Keratinocyte (primary cell): Measurements from ENCODE around the gene KRT34. TPM values are rescaled to one million over a fixed set of nuclear protein-coding genes. Genes with fewer than 3 reads are reported as not detected.

ENCODE experiments used
- DNase-seq: peaks from one replicate; pipeline ENCODE4 v3.0.0-alpha.2; 2011; ENCODE audit warnings: low read depth, missing footprints, low spot score
- FAIRE-seq: peaks from 2 replicates; lab custom pipeline; 2011; peaks lifted over from hg19 to GRCh38; lab: Jason Lieb, UNC
- H2AFZ ChIP-seq: 2 replicates; pipeline ENCODE4 v1.6.0; 2012; ENCODE audit warnings: low read length, control low read depth, inconsistent platforms; ENCODE audit not compliant: control insufficient read depth
- H3K27ac ChIP-seq: 2 replicates; pipeline ENCODE4 v1.5.1; 2011; ENCODE audit warnings: low read length; ENCODE audit not compliant: control insufficient read depth, insufficient read depth
- H3K27me3 ChIP-seq: 3 replicates; pipeline ENCODE4 v1.6.0; 2011; ENCODE audit warnings: low read length; ENCODE audit not compliant: control insufficient read depth, insufficient read depth; ENCODE audit errors: extremely low read depth
- H3K36me3 ChIP-seq, 2 experiments: 2 replicates in 1 of 2; 3 replicates in 1 of 2; pipeline ENCODE4 v1.5.1; 2011; ENCODE audit warnings: low read length in 2 of 2, mild to moderate bottlenecking in 1 of 2; ENCODE audit not compliant: control insufficient read depth in 2 of 2, insufficient read depth in 2 of 2; ENCODE audit errors: extremely low read depth in 1 of 2
- H3K4me1 ChIP-seq: 3 replicates; pipeline ENCODE4 v1.5.1; 2011; ENCODE audit warnings: low read length; ENCODE audit not compliant: control insufficient read depth, insufficient read depth; ENCODE audit errors: extremely low read depth
- H3K4me2 ChIP-seq: 3 replicates; pipeline ENCODE4 v1.6.0; 2011; ENCODE audit warnings: low read depth, low read length; ENCODE audit not compliant: control insufficient read depth, insufficient read depth; ENCODE audit errors: extremely low read depth
- H3K4me3 ChIP-seq, 3 experiments: fragments of 200-600 bp in 1 of 3; sonication (generic) in 1 of 3; 2 replicates in 2 of 3; 3 replicates in 1 of 3; pipeline ENCODE4 v1.5.1; 2011 to 2016; ENCODE audit warnings: low read length in 3 of 3, mild to moderate bottlenecking in 3 of 3, control low read depth in 2 of 3, inconsistent platforms in 1 of 3, low read depth in 1 of 3, mixed read lengths in 1 of 3, mixed run types in 1 of 3, moderate library complexity in 1 of 3; ENCODE audit not compliant: control insufficient read depth in 2 of 3, insufficient read depth in 2 of 3; ENCODE audit errors: extremely low read depth in 1 of 3
- H3K79me2 ChIP-seq: 2 replicates; pipeline ENCODE4 v1.6.0; 2012; ENCODE audit warnings: low read length; ENCODE audit not compliant: control insufficient read depth, insufficient read depth
- H3K9ac ChIP-seq: 3 replicates; pipeline ENCODE4 v1.6.0; 2011; ENCODE audit warnings: low read length; ENCODE audit not compliant: control insufficient read depth, insufficient read depth; ENCODE audit errors: extremely low read depth
- H3K9me1 ChIP-seq: 3 replicates; pipeline ENCODE4 v1.6.0; 2011; ENCODE audit warnings: low read length; ENCODE audit not compliant: control insufficient read depth, insufficient read depth; ENCODE audit errors: extremely low read depth
- H3K9me3 ChIP-seq: 2 replicates; pipeline ENCODE4 v1.5.1; 2012; ENCODE audit warnings: low read depth, low read length; ENCODE audit not compliant: control insufficient read depth
- H4K20me1 ChIP-seq: 3 replicates; pipeline ENCODE4 v1.6.0; 2011; ENCODE audit warnings: low read length; ENCODE audit not compliant: control insufficient read depth, insufficient read depth; ENCODE audit errors: extremely low read depth
- CTCF ChIP-seq, 3 experiments: IDR thresholded peaks in 1 of 3; conservative IDR thresholded peaks in 1 of 3; optimal IDR thresholded peaks in 1 of 3; 2 replicates in 2 of 3; 3 replicates in 1 of 3; pipeline versions ENCODE3 to v1.5.1; 2011; ENCODE audit warnings: low read length in 3 of 3, mild to moderate bottlenecking in 3 of 3, moderate library complexity in 2 of 3, control low read depth in 1 of 3, inconsistent platforms in 1 of 3; ENCODE audit not compliant: insufficient read depth in 2 of 3; ENCODE audit errors: extremely low read depth in 1 of 3
- EZH2 ChIP-seq: IDR thresholded peaks from one replicate; pipeline ENCODE4 v1.6.1; 2012; ENCODE audit warnings: inconsistent platforms, mild to moderate bottlenecking, low read length, moderate library complexity
- dilution Hi-C: fragments of 300-500 bp; cut with MboI; formaldehyde crosslinking; loops from one replicate; pipeline ENCODE4 v1.7.0; 2020; ENCODE audit warnings: low sequenced_read_pairs; ENCODE audit not compliant: extremely low pct_ligation_motif_present
- polyA plus RNA-seq, 5 experiments: library from polyadenylated mRNA; depleted of rRNA in 3 of 5; stranded (reverse) in 3 of 5; stranded (forward) in 1 of 5; unstranded in 1 of 5; fragments of >200 nt; gene quantifications; 1 replicate in 1 of 5; 2 replicates in 3 of 5; 3 replicates in 1 of 5; pipeline versions ENCODE4 v1.2.1 to v1.2.3, GENCODE V29; 2011 to 2012; ENCODE audit warnings: missing spikeins in 2 of 5, low read depth in 1 of 5, low replicate concordance in 1 of 5

Gene KRT34
- polyA plus RNA-seq, 1 donor (not counting 4 experiments of a cell fraction or from before 2014, with no cell fraction given), result 4.8 TPM

GRCh38 chr17:41335747-41336146 is 46.4 kb downstream of the KRT34 start:
- H3K36me3 ChIP-seq, result no peaks in the 10 kb centered on the region
- dilution Hi-C loops, result no loop called here
- H2AFZ ChIP-seq, result no peak overlapping the region

GRCh38 chr17:41334385-41335305 is 47.5 kb downstream of the KRT34 start:
- no peak for DNase-seq
- Histone ChIP-seq H3K4me2 (no peak overlapping the region), H3K79me2 (no peaks in the 10 kb centered on the region), H3K36me3 (no peaks in the 10 kb centered on the region), H4K20me1 (no peaks in the 10 kb centered on the region), H3K9me1 (no peaks in the 10 kb centered on the region), H3K4me3 (no peak overlapping the region), H3K4me1 (peaks cover 11% of the 10 kb centered on the region), H2AFZ (no peak overlapping the region), H3K27me3 (no peaks in the 10 kb centered on the region), H3K9me3 (no peaks in the 10 kb centered on the region), H3K9ac (no peak overlapping the region), H3K27ac (no peak overlapping the region)
- dilution Hi-C loops, result no loop called here
- TF ChIP-seq CTCF (optimal IDR thresholded peaks at IDR 0.05 in 1 of 3, IDR thresholded peaks at IDR 0.05 in 1 of 3, conservative IDR thresholded peaks at IDR 0.05 in 1 of 3; ENCODE audit: extremely low read depth in 1 of 3, insufficient read depth in 2 of 3, low read length in 3 of 3), result no peak
- TF ChIP-seq EZH2, result no peak
- no peak for FAIRE-seq

More at GRCh38 chr17:41335747-41336146, 46.4 kb downstream of the KRT34 start:
- Histone ChIP-seq H3K79me2 (no peaks in the 10 kb centered on the region), H3K9ac (no peak overlapping the region), H3K4me2 (no peak overlapping the region), H3K9me1 (no peaks in the 10 kb centered on the region), H3K27me3 (no peaks in the 10 kb centered on the region), H3K4me1 (peaks cover 15% of the 10 kb centered on the region), H4K20me1 (no peaks in the 10 kb centered on the region), H3K27ac (no peak overlapping the region), H3K4me3 (no peak overlapping the region), H3K9me3 (no peaks in the 10 kb centered on the region)
- no peak for FAIRE-seq
- TF ChIP-seq CTCF (optimal IDR thresholded peaks at IDR 0.05 in 1 of 3, IDR thresholded peaks at IDR 0.05 in 1 of 3, conservative IDR thresholded peaks at IDR 0.05 in 1 of 3; ENCODE audit: extremely low read depth in 1 of 3, insufficient read depth in 2 of 3, low read length in 3 of 3), result no peak
- no peak for TF ChIP-seq EZH2
- no peak for DNase-seq
